ENCODE measurements around the gene ACTN1.
"Not testable (repeated sequence)": the region's sequence is repeated elsewhere in the genome, so short reads cannot be mapped to it uniquely, and the experiment has no call there.

Gene ACTN1

GRCh38 chr14:68986225-68986624 lies 7.1 kb upstream of the ACTN1 start:
- no peak for DNase-seq

GRCh38 chr14:68984686-68985085 lies 5.6 kb upstream of the ACTN1 start:
- DNase-seq = no peak

- no peak for DNase-seq
Measured at GRCh38 chr14:68983191-68983590, 4.1 kb upstream of the ACTN1 start.

- no peak for DNase-seq
Measured at GRCh38 chr14:68982581-68982980, 3.5 kb upstream of the ACTN1 start.

GRCh38 chr14:68981539-68981976 lies 2.5 kb upstream of the ACTN1 start:
- DNase-seq = no peak

GRCh38 chr14:68981139-68981538 lies 2.0 kb upstream of the ACTN1 start:
- no peak for DNase-seq

- DNase-seq = no peak
Measured at GRCh38 chr14:68979722-68980451, 785 bp upstream of the ACTN1 start.

- peak; percentile 46 for DNase-seq
Measured at GRCh38 chr14:68978172-68978911, 760 bp downstream of the ACTN1 start.

- peak; percentile 78 for DNase-seq
Measured at GRCh38 chr14:68977718-68978171, 1.4 kb downstream of the ACTN1 start.

- peak; percentile 47 for DNase-seq
Measured at GRCh38 chr14:68977180-68977717, 1.9 kb downstream of the ACTN1 start.

GRCh38 chr14:68976160-68977067 lies 2.7 kb downstream of the ACTN1 start:
- no peak for DNase-seq

GRCh38 chr14:68975667-68976066 lies 3.4 kb downstream of the ACTN1 start:
- DNase-seq = no peak

- DNase-seq = no peak
Measured at GRCh38 chr14:68974759-68975347, 4.2 kb downstream of the ACTN1 start.

GRCh38 chr14:68973639-68974038 lies 5.5 kb downstream of the ACTN1 start:
- no peak for DNase-seq

- DNase-seq = not testable (repeated sequence)
Measured at GRCh38 chr14:68973219-68973565, 5.9 kb downstream of the ACTN1 start.

- no peak for DNase-seq
Measured at GRCh38 chr14:68972507-68973218, 6.4 kb downstream of the ACTN1 start.

- DNase-seq = no peak
Measured at GRCh38 chr14:68971411-68972035, 7.6 kb downstream of the ACTN1 start.

GRCh38 chr14:68970736-68971135 lies 8.4 kb downstream of the ACTN1 start:
- no peak for DNase-seq

GRCh38 chr14:68970038-68970612 lies 9.0 kb downstream of the ACTN1 start:
- DNase-seq = peak; percentile 13

- no peak for DNase-seq
Measured at GRCh38 chr14:68969278-68970033, 9.6 kb downstream of the ACTN1 start.
